ENCODE data around the gene ASCL1. TPM values are rescaled to one million over a fixed set of nuclear protein-coding genes. Genes with fewer than 3 reads are reported as not detected.

ASCL1 gene
- total and polyA plus RNA-seq, 9 donors: 0.06 to 3.3 (median 0.18) TPM; not detected in 2

DNA sequence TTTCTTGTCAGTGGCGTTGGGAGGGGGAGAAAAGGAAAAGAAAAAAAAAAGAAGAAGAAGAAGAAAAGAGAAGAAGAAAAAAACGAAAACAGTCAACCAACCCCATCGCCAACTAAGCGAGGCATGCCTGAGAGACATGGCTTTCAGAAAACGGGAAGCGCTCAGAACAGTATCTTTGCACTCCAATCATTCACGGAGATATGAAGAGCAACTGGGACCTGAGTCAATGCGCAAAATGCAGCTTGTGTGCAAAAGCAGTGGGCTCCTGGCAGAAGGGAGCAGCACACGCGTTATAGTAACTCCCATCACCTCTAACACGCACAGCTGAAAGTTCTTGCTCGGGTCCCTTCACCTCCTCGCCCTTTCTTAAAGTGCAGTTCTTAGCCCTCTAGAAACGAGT is 1.9 kb downstream of the ASCL1 start:
- Histone ChIP-seq H3K36me3 (no peaks in the 10 kb centered on the region), H3K9me3 (peaks cover 0 to 9% of the 10 kb centered on the region in 2 donors), H3K27ac (no peak overlapping the region), H3K4me3 (no peak overlapping the region), H3K27me3 (no peaks in the 10 kb centered on the region), H3K4me1 (ENCODE audit: insufficient read depth) (peaks cover 6% of the 10 kb centered on the region)
- DNase-seq: no peak
- intact Hi-C loops (cut with DNase I): loop anchor here in 1 of 4 donors (10.0 kb wide), 1 partner anchor 595 kb away; no protein-coding TSS in a partner anchor
- TF ChIP-seq CTCF (IDR thresholded peaks at IDR 0.05): no peak
- WGBS, 3 donors: 15 to 30% (median 15%) methylated on average over 14 of the region's 14 CpGs

GRCh38 chr12:102960766-102961465 is 3.4 kb downstream of the ASCL1 start:
- Histone ChIP-seq H3K36me3 (no peaks in the 10 kb centered on the region), H3K4me3 (no peak overlapping the region), H3K9me3 (peaks cover 0 to 12% of the 10 kb centered on the region in 2 donors), H3K27me3 (no peaks in the 10 kb centered on the region), H3K27ac (no peak overlapping the region), H3K4me1 (ENCODE audit: insufficient read depth) (peaks cover 6% of the 10 kb centered on the region)
- DNase-seq: no peak
- 8 to 14% (median 10%) methylated on average over 19 of the region's 19 CpGs for WGBS, 3 donors
- no peak for TF ChIP-seq CTCF (IDR thresholded peaks at IDR 0.05)
- TF ChIP-seq POLR2A (IDR thresholded peaks at IDR 0.05): no peak
- TF ChIP-seq EP300 (IDR thresholded peaks at IDR 0.05): no peak
- intact Hi-C loops (cut with DNase I): no loop called here

DNA sequence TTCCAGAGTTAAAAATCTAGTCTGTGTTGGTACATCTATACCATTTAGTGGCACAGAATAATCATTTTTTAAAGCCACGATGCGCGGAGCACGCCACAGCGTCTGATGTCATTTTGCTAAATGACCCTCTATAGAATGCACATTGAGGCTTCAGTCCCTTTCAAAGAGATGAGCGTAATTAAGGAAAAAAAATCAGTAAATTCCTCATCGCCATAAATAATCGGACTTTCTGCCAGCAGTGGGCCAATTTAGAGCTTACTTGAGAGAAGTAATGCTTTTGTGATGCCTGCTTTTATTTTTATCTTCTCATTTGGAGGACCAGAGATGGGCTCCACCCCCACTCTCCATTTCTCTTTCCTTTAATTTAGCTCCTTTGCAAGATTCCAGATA is 4.0 kb downstream of the ASCL1 start:
- H3K4me3 ChIP-seq: no peak overlapping the region
- no peaks in the 10 kb centered on the region for H3K36me3 ChIP-seq
- DNase-seq: no peak
- peaks cover 5% of the 10 kb centered on the region for H3K4me1 ChIP-seq (ENCODE audit: insufficient read depth)
- H3K27me3 ChIP-seq: no peaks in the 10 kb centered on the region
- WGBS, 3 donors: 5 to 13% (median 10%) methylated on average over 8 of the region's 8 CpGs
- TF ChIP-seq CTCF (IDR thresholded peaks at IDR 0.05): no peak
- TF ChIP-seq EP300 (IDR thresholded peaks at IDR 0.05): no peak
- no peak for TF ChIP-seq POLR2A (IDR thresholded peaks at IDR 0.05)
- intact Hi-C loops (cut with DNase I): no loop called here
- peaks cover 0 to 12% of the 10 kb centered on the region in 2 donors for H3K9me3 ChIP-seq
- H3K27ac ChIP-seq: no peak overlapping the region

- Histone ChIP-seq H3K4me3 (no peak overlapping the region), H3K36me3 (no peaks in the 10 kb centered on the region), H3K27me3 (no peaks in the 10 kb centered on the region), H3K27ac (no peak overlapping the region), H3K4me1 (ENCODE audit: insufficient read depth) (peaks cover 5% of the 10 kb centered on the region), H3K9me3 (peaks cover 0 to 12% of the 10 kb centered on the region in 2 donors)
- no peak for DNase-seq
- 1 to 5% (median 3%) methylated on average over 11 of the region's 11 CpGs for WGBS, 3 donors
- intact Hi-C loops (cut with DNase I): no loop called here
- TF ChIP-seq EP300 (IDR thresholded peaks at IDR 0.05) (no peak), POLR2A (IDR thresholded peaks at IDR 0.05) (no peak), CTCF (IDR thresholded peaks at IDR 0.05) (no peak)
These were observed 5.1 kb downstream of the ASCL1 start for GRCh38 chr12:102962532-102962931.

All from ovary (tissue), 9 donors.